Brain microvascular endothelial cell (primary cell): ENCODE measurements around the gene SUFU.

Experiments used
- DNase-seq: peaks from one replicate; pipeline ENCODE4 v3.0.0-alpha.2; 2020
- H3K27ac ChIP-seq: fragments of 250-450 bp; sonication (Bioruptor Pico); 2 replicates; pipeline ENCODE4 v1.5.1; 2020; ENCODE audit warnings: mild to moderate bottlenecking, moderate library complexity
- H3K27me3 ChIP-seq: fragments of 250-450 bp; sonication (Bioruptor Pico); replicated peaks from 2 replicates; pipeline ENCODE4 v1.5.1; 2020; ENCODE audit warnings: mild to moderate bottlenecking
- H3K36me3 ChIP-seq: fragments of 250-450 bp; sonication (Bioruptor Pico); replicated peaks from 2 replicates; pipeline ENCODE4 v1.5.1; 2020; ENCODE audit warnings: mild to moderate bottlenecking
- H3K4me3 ChIP-seq: 2 replicates; pipeline ENCODE4 v1.5.1; 2011; ENCODE audit warnings: low read depth, mild to moderate bottlenecking, control low read depth, low read length, moderate library complexity
- CTCF ChIP-seq: IDR thresholded peaks from 2 replicates; pipeline ENCODE4 v1.5.1; 2011; ENCODE audit warnings: low read depth, mild to moderate bottlenecking, moderate library complexity, low read length, control low read depth, inconsistent platforms; ENCODE audit errors: missing control alignments
- in situ Hi-C: cut with HindIII; loops from 2 replicates; pipeline ENCODE4 v1.10.0; 2017; ENCODE audit warnings: low sequenced_read_pairs, low pct_ligation_motif_present

The SUFU gene

DNA sequence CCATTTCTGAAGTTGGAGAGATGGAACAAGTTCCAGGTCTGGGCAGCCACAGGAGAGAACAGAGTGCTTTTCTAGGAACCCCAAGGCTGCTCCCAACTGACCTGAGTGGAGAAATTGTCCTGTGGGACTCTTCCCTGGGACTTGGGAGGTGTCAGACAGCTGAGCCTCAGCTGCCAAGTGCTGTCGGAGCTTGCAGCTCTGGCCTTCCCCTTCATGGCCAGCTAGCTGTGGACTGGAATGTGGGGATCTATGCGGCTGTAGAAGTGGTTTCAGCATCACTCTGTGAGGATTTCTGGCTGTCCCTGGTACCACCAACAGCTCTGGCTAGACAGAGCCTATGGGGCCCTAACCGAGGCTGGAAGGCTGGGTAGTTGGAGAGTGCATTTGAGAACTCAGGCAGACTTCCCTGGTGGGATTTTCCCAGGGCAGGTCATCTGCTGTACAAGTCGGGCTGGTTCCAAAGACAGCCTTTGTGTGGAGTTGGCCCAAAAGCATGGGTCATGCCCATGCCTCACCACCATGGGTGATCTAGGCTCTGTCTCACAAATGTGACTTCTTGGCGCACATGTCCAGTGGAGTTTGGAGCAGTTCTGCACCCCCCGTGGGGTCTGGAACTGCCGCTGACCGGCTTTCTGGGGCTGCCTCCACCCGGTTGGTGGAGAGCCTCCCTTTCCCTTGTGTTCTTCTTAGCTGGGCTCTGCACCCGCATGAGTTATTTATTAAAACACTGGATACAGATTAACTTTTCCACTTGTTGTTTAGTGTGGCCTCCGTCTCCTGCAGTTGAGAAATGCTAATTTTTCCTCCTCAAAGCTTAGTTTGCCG is 10.9 kb downstream of the SUFU start:
- DNase-seq = no peak
- no peak for TF ChIP-seq CTCF
- no peak overlapping the region for H3K27ac ChIP-seq
- in situ Hi-C loops = no loop called here
- peaks cover 18% of the 10 kb centered on the region for H3K36me3 ChIP-seq
- H3K4me3 ChIP-seq = no peak overlapping the region
- H3K27me3 ChIP-seq = no peaks in the 10 kb centered on the region

DNA sequence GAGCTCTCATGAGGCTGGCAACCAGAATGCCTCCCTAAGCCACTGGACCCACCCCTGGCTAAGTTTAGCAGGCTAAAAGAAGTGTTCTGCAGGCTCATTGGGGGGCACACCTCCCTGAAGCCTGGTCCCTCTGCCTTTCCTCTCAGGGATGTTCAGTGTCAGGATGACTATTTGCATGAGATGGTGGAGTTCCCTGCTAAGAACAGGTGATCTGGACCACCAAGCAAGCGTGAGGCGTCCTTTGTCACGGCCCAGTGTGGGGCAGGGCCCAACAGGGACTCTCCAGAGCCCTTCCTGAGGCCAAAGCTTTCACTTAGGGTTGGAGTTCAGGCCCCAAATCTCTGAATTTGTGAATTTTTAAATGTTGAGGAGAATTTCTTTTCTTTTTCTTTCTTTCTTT is 12.0 kb downstream of the SUFU start:
- Histone ChIP-seq H3K27ac (no peak overlapping the region), H3K36me3 (peaks cover 10% of the 10 kb centered on the region), H3K4me3 (no peak overlapping the region), H3K27me3 (no peaks in the 10 kb centered on the region)
- in situ Hi-C loops = no loop called here
- no peak for TF ChIP-seq CTCF
- no peak for DNase-seq

DNA sequence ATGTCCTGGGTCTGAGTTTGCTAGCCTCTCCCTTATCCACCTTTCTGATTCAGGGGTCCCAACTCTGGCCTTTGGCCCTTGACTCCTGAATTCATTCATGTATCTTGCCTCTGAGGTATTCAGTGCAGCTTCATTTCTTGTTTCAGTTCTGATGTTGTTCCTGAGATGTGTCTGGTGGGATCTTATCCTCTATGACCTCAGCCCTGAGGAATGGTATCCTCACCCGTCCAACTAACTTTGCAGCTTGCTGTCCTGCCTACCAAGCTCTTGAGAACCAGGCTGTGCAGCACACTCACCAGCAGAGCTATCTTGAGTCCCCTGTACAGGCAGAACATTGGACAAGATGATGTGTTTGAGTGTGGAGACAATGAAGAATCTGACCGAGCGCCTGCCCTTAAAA is 13.8 kb downstream of the SUFU start:
- H3K4me3 ChIP-seq = no peak overlapping the region
- H3K27me3 ChIP-seq = no peaks in the 10 kb centered on the region
- in situ Hi-C loops = no loop called here
- TF ChIP-seq CTCF = no peak
- DNase-seq = peak; percentile 79
- no peak overlapping the region for H3K27ac ChIP-seq
- H3K36me3 ChIP-seq = peaks cover 10% of the 10 kb centered on the region

- no peak for DNase-seq
- no peak for TF ChIP-seq CTCF
- in situ Hi-C loops = no loop called here
- H3K36me3 ChIP-seq = peaks cover 8% of the 10 kb centered on the region
- H3K27me3 ChIP-seq = no peaks in the 10 kb centered on the region
- no peak overlapping the region for H3K4me3 ChIP-seq
- H3K27ac ChIP-seq = no peak overlapping the region
These were observed 15.6 kb downstream of the SUFU start for GRCh38 chr10:102519246-102519825.

DNA sequence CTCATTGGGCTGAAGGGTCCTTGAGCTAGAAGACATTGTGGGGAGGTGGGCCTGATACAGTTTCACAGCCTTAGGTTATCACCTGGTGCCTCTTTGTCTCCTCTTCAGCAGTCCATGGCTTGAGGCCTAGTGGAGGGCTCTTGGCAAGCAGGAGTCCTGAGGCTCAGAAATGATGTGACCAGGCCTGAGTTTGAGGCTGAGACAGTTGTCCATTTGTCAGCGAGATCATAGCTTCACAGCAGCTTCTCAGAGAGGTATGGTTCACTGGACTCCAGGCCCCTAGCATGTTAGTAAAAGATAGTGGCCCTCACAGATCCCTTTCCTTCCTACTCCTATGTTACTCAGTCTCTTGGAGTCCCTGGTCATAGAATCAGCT is 19.1 kb downstream of the SUFU start:
- H3K27ac ChIP-seq = peak overlapping the region; percentile 9
- H3K4me3 ChIP-seq = no peak overlapping the region
- peaks cover 4% of the 10 kb centered on the region for H3K36me3 ChIP-seq
- H3K27me3 ChIP-seq = no peaks in the 10 kb centered on the region
- in situ Hi-C loops = no loop called here
- TF ChIP-seq CTCF = no peak
- no peak for DNase-seq
